Rectal smooth muscle tissue (tissue), 1 donor: ENCODE data around the gene KCNN3.
A peak's percentile ranks its signal among the peaks of the same experiment; 100 is the strongest.
"Not testable (repeated sequence)": the region's sequence is repeated elsewhere in the genome, so short reads cannot be mapped to it uniquely, and the experiment has no call there.

Source experiments
- H3K27ac ChIP-seq: one replicate; pipeline ENCODE4 v1.7.0; 2013; ENCODE audit warnings: low read depth, low read length, inconsistent platforms
- H3K27me3 ChIP-seq: one replicate; pipeline ENCODE4 v1.7.0; 2013; ENCODE audit warnings: low read length; ENCODE audit not compliant: control insufficient read depth, insufficient read depth
- H3K36me3 ChIP-seq: one replicate; pipeline ENCODE4 v1.7.0; 2013; ENCODE audit warnings: low read length; ENCODE audit not compliant: control insufficient read depth, insufficient read depth
- H3K4me1 ChIP-seq: one replicate; pipeline ENCODE4 v1.7.0; 2013; ENCODE audit warnings: low read length; ENCODE audit not compliant: control insufficient read depth, insufficient read depth
- H3K4me3 ChIP-seq: one replicate; pipeline ENCODE4 v1.7.0; 2013; ENCODE audit warnings: low read length
- H3K9ac ChIP-seq: one replicate; pipeline ENCODE4 v1.7.0; 2013; ENCODE audit warnings: low read length

The KCNN3 gene

GRCh38 chr1:154870115-154870571 lies at the start of gene KCNN3:
KCNN3 (minus strand) TSS chr1:154870281; CDS start chr1:154869964, 317 bp downstream.
- Histone ChIP-seq H3K9ac (no peak within 1 kb of the TSS), H3K36me3 (no peaks in the 10 kb centered on the region), H3K4me1 (peaks cover 6% of the 10 kb centered on the region), H3K4me3 (peak within 1 kb of the TSS; percentile 60), H3K27ac (peak within 1 kb of the TSS; percentile 33), H3K27me3 (peaks cover 8% of the 10 kb centered on the region)

- Histone ChIP-seq H3K27me3 (no peaks in the 10 kb centered on the region), H3K36me3 (no peaks in the 10 kb centered on the region), H3K4me3 (no peak overlapping the region), H3K27ac (no peak overlapping the region), H3K4me1 (no peaks in the 10 kb centered on the region), H3K9ac (no peak overlapping the region)
These were observed 43.2 kb upstream of the KCNN3 start for GRCh38 chr1:154913273-154913672.

GRCh38 chr1:154912755-154913154 lies 42.7 kb upstream of the KCNN3 start:
- Histone ChIP-seq H3K4me3 (no peak overlapping the region), H3K36me3 (no peaks in the 10 kb centered on the region), H3K27ac (no peak overlapping the region), H3K27me3 (no peaks in the 10 kb centered on the region), H3K9ac (no peak overlapping the region), H3K4me1 (no peaks in the 10 kb centered on the region)

- Histone ChIP-seq H3K4me3 (no peak overlapping the region), H3K9ac (no peak overlapping the region), H3K27me3 (no peaks in the 10 kb centered on the region), H3K27ac (no peak overlapping the region), H3K36me3 (no peaks in the 10 kb centered on the region), H3K4me1 (no peaks in the 10 kb centered on the region)
These were observed 41.8 kb upstream of the KCNN3 start for GRCh38 chr1:154911691-154912550.

GRCh38 chr1:154910851-154911250 lies 40.8 kb upstream of the KCNN3 start:
- Histone ChIP-seq H3K9ac (no peak overlapping the region), H3K4me3 (no peak overlapping the region), H3K36me3 (no peaks in the 10 kb centered on the region), H3K4me1 (no peaks in the 10 kb centered on the region), H3K27me3 (no peaks in the 10 kb centered on the region), H3K27ac (no peak overlapping the region)

- Histone ChIP-seq H3K4me3 (no peak overlapping the region), H3K27ac (no peak overlapping the region), H3K36me3 (no peaks in the 10 kb centered on the region), H3K27me3 (no peaks in the 10 kb centered on the region), H3K9ac (no peak overlapping the region), H3K4me1 (no peaks in the 10 kb centered on the region)
These were observed 38.9 kb upstream of the KCNN3 start for GRCh38 chr1:154908937-154909336.

GRCh38 chr1:154908129-154908528 lies 38.0 kb upstream of the KCNN3 start:
- not testable (repeated sequence) for H3K36me3 ChIP-seq, H3K9ac ChIP-seq, H3K27me3 ChIP-seq, H3K4me1 ChIP-seq, H3K27ac ChIP-seq, H3K4me3 ChIP-seq

GRCh38 chr1:154906621-154907081 lies 36.6 kb upstream of the KCNN3 start:
- no peak overlapping the region for H3K4me3 ChIP-seq
- H3K27me3 ChIP-seq: no peaks in the 10 kb centered on the region
- H3K27ac ChIP-seq: no peak overlapping the region
- no peaks in the 10 kb centered on the region for H3K4me1 ChIP-seq
- H3K36me3 ChIP-seq: no peaks in the 10 kb centered on the region
- H3K9ac ChIP-seq: no peak overlapping the region

- Histone ChIP-seq H3K4me1 (no peaks in the 10 kb centered on the region), H3K27me3 (no peaks in the 10 kb centered on the region), H3K9ac (no peak overlapping the region), H3K4me3 (no peak overlapping the region), H3K27ac (no peak overlapping the region), H3K36me3 (no peaks in the 10 kb centered on the region)
These were observed 33.0 kb upstream of the KCNN3 start for GRCh38 chr1:154902938-154903566.

GRCh38 chr1:154901591-154901990 lies 31.5 kb upstream of the KCNN3 start:
- Histone ChIP-seq H3K36me3 (no peaks in the 10 kb centered on the region), H3K4me3 (no peak overlapping the region), H3K27ac (no peak overlapping the region), H3K4me1 (no peaks in the 10 kb centered on the region), H3K9ac (no peak overlapping the region), H3K27me3 (no peaks in the 10 kb centered on the region)

- no peak overlapping the region for H3K4me3 ChIP-seq
- no peaks in the 10 kb centered on the region for H3K27me3 ChIP-seq
- H3K4me1 ChIP-seq: no peaks in the 10 kb centered on the region
- H3K9ac ChIP-seq: no peak overlapping the region
- no peak overlapping the region for H3K27ac ChIP-seq
- H3K36me3 ChIP-seq: no peaks in the 10 kb centered on the region
These were observed 29.0 kb upstream of the KCNN3 start for GRCh38 chr1:154899041-154899440.

- H3K36me3 ChIP-seq: no peaks in the 10 kb centered on the region
These were observed 26.7 kb upstream of the KCNN3 start for GRCh38 chr1:154896771-154897286.

More at GRCh38 chr1:154896771-154897286, 26.7 kb upstream of the KCNN3 start:
- Histone ChIP-seq H3K27ac (no peak overlapping the region), H3K27me3 (no peaks in the 10 kb centered on the region), H3K4me1 (no peaks in the 10 kb centered on the region), H3K4me3 (no peak overlapping the region), H3K9ac (no peak overlapping the region)
